ENCODE data around the gene OR4F15. TPM values are rescaled to one million over a fixed set of nuclear protein-coding genes. Genes with fewer than 3 reads are reported as not detected.
"Not testable (repeated sequence)": the region's sequence is repeated elsewhere in the genome, so short reads cannot be mapped to it uniquely, and the experiment has no call there.

OR4F15 gene
- total RNA-seq, 2 experiments from 2014 or later = not detected

DNA sequence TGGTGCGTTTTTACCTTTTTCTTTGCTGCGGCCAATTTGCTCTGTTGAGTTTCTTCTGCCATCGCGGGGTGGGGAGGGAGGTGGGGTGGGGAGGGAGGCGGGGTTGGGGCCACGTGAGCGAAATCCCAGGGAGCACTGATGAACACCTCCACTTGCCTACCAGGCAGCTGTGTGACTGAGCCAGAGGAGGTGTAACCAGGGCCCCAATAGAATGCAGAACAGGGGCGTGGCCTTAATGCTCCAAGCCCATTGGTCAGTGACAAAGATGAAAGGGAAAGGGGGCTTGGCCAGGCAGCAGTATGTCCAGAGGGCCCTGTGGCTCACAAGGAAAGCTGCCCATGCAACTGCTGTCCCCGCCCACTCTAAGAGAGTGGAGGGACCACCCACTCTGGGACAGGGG, 30.1 kb upstream of the OR4F15 start:
- intact Hi-C loops (cut with DNase I, micrococcal nuclease) = no loop called here
- Mint-ChIP-seq H3K9me3 (no peaks in the 10 kb centered on the region), H3K36me3 (ENCODE audit: low read depth) (no peaks in the 10 kb centered on the region), H3K4me3 (no peak overlapping the region), H3K4me1 (ENCODE audit: low read depth) (no peaks in the 10 kb centered on the region), H3K27ac (no peak overlapping the region), H3K27me3 (peaks cover 38% of the 10 kb centered on the region)
- H3K27me3 ChIP-seq (ENCODE audit: control insufficient read depth in 1 of 2, insufficient read depth in 2 of 2, low read length in 2 of 2) = peaks cover 0 to 2% of the 10 kb centered on the region in 2 experiments
- TF ChIP-seq, protein P1, sequence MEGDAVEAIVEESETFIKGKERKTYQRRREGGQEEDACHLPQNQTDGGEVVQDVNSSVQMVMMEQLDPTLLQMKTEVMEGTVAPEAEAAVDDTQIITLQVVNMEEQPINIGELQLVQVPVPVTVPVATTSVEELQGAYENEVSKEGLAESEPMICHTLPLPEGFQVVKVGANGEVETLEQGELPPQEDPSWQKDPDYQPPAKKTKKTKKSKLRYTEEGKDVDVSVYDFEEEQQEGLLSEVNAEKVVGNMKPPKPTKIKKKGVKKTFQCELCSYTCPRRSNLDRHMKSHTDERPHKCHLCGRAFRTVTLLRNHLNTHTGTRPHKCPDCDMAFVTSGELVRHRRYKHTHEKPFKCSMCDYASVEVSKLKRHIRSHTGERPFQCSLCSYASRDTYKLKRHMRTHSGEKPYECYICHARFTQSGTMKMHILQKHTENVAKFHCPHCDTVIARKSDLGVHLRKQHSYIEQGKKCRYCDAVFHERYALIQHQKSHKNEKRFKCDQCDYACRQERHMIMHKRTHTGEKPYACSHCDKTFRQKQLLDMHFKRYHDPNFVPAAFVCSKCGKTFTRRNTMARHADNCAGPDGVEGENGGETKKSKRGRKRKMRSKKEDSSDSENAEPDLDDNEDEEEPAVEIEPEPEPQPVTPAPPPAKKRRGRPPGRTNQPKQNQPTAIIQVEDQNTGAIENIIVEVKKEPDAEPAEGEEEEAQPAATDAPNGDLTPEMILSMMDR (IDR thresholded peaks at IDR 0.05) = no peak
- no peak overlapping the region for H3K4me3 ChIP-seq (ENCODE audit: low read length)
- H3K27ac ChIP-seq (ENCODE audit: low read depth in 1 of 2, low read length in 2 of 2) = no peak overlapping the region
- DNase-seq (no peak), ATAC-seq (ENCODE audit: poor library complexity) (no peak)
- no peaks in the 10 kb centered on the region for H3K36me3 ChIP-seq (ENCODE audit: insufficient read depth, low read length)
- ChIA-PET POLR2A (no interaction called here), CTCF (no interaction called here)
- H3K4me1 ChIP-seq (ENCODE audit: insufficient read depth, low read length) = no peaks in the 10 kb centered on the region
- no peaks in the 10 kb centered on the region for H3K9me3 ChIP-seq (ENCODE audit: control insufficient read depth in 1 of 2, insufficient read depth in 1 of 2, low read length in 2 of 2)

GRCh38 chr15:101784644-101785043, 27.4 kb upstream of the OR4F15 start:
- no peak for DNase-seq
- Histone ChIP-seq H3K27me3 (ENCODE audit: control insufficient read depth in 1 of 2, insufficient read depth in 2 of 2, low read length in 2 of 2) (peaks cover 0 to 2% of the 10 kb centered on the region in 2 experiments), H3K4me3 (ENCODE audit: low read length) (no peak overlapping the region), H3K27ac (ENCODE audit: low read depth in 1 of 2, low read length in 2 of 2) (no peak overlapping the region), H3K9me3 (ENCODE audit: control insufficient read depth in 1 of 2, insufficient read depth in 1 of 2, low read length in 2 of 2) (no peaks in the 10 kb centered on the region), H3K36me3 (ENCODE audit: insufficient read depth, low read length) (no peaks in the 10 kb centered on the region), H3K4me1 (ENCODE audit: insufficient read depth, low read length) (no peaks in the 10 kb centered on the region)
- Mint-ChIP-seq H3K9me3 (no peaks in the 10 kb centered on the region), H3K27me3 (peaks cover 27% of the 10 kb centered on the region), H3K27ac (no peak overlapping the region), H3K4me3 (no peak overlapping the region), H3K36me3 (ENCODE audit: low read depth) (no peaks in the 10 kb centered on the region), H3K4me1 (ENCODE audit: low read depth) (no peaks in the 10 kb centered on the region)
- ChIA-PET POLR2A (no interaction called here), CTCF (no interaction called here)
- TF ChIP-seq, protein P1 (IDR thresholded peaks at IDR 0.05) = no peak
- intact Hi-C loops (cut with DNase I, micrococcal nuclease) = no loop called here
- ATAC-seq (ENCODE audit: poor library complexity) = no peak

DNA sequence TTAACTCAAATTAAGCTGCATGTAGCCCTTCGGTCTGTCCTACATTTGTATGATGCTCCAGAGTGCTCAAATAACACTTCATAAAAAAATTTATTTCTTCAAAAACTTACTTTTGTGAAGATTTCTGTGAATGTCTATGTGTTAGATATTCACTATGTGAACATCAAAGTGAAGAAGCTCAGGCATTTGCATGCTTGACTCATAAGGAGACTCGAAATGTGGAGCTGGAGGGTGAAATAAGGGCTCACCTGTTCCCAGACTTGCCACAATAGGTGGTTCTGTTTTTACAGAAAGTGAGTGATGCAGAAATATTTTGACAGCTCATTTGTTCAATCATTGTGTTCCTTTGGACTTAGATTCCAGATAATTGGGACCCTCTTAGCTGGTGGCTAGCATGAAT, 25.6 kb upstream of the OR4F15 start:
- H3K9me3 ChIP-seq (ENCODE audit: control insufficient read depth in 1 of 2, insufficient read depth in 1 of 2, low read length in 2 of 2); DNase-seq; intact Hi-C loops (cut with DNase I, micrococcal nuclease); CTCF ChIA-PET; H3K27ac Mint-ChIP-seq; H3K4me1 ChIP-seq (ENCODE audit: insufficient read depth, low read length); H3K4me1 Mint-ChIP-seq (ENCODE audit: low read depth); POLR2A ChIA-PET; H3K27me3 ChIP-seq (ENCODE audit: control insufficient read depth in 1 of 2, insufficient read depth in 2 of 2, low read length in 2 of 2); H3K27ac ChIP-seq (ENCODE audit: low read depth in 1 of 2, low read length in 2 of 2); H3K9me3 Mint-ChIP-seq; H3K4me3 ChIP-seq (ENCODE audit: low read length); ATAC-seq (ENCODE audit: poor library complexity); H3K4me3 Mint-ChIP-seq; H3K36me3 Mint-ChIP-seq (ENCODE audit: low read depth); H3K36me3 ChIP-seq (ENCODE audit: insufficient read depth, low read length): not testable (repeated sequence)
- H3K27me3 Mint-ChIP-seq = peaks cover 19% of the 10 kb centered on the region

GRCh38 chr15:101788001-101788400, 24.0 kb upstream of the OR4F15 start:
- H3K4me1 ChIP-seq (ENCODE audit: insufficient read depth, low read length); H3K27ac ChIP-seq (ENCODE audit: low read depth in 1 of 2, low read length in 2 of 2); H3K36me3 ChIP-seq (ENCODE audit: insufficient read depth, low read length); H3K27ac Mint-ChIP-seq; H3K27me3 ChIP-seq (ENCODE audit: control insufficient read depth in 1 of 2, insufficient read depth in 2 of 2, low read length in 2 of 2); H3K9me3 Mint-ChIP-seq; DNase-seq; intact Hi-C loops (cut with DNase I, micrococcal nuclease); H3K4me1 Mint-ChIP-seq (ENCODE audit: low read depth); H3K36me3 Mint-ChIP-seq (ENCODE audit: low read depth); CTCF ChIA-PET; H3K4me3 Mint-ChIP-seq; POLR2A ChIA-PET; H3K9me3 ChIP-seq (ENCODE audit: control insufficient read depth in 1 of 2, insufficient read depth in 1 of 2, low read length in 2 of 2); ATAC-seq (ENCODE audit: poor library complexity); H3K4me3 ChIP-seq (ENCODE audit: low read length): not testable (repeated sequence)
- H3K27me3 Mint-ChIP-seq = peaks cover 19% of the 10 kb centered on the region

DNA sequence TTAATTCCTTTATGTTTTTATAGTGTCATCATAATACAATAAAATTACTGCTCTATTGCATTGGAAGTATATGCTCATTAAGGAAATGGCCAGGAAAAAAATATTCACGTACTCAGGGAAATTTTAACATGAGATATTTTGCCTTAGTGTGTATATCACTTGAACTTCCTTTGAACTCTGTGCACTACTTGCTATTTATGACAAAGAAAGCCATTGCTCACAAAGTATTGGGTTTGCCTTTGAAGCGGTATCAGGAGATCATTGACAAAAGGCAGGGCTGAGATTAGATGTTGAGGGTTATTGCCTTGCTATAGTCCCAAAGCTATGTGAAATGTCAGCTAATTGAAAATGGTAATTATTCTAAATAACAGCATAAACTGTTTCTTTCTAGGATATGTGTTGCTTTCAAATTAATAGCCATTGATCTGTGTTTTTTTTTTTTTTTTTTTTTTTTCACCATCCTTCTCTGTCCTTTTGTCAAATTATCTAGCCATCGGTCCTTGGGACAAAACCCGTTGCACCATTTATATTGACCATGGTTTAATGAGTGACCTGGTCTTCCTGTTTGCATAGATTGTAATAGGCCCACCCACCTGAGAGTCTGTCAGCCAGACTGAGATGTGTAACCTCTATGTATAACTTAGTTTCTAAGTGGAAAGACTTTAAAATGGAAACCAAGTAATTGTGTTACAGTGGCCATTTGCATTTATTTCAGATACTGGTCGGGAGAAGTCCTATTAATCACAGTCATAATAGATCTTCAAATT, 23.3 kb upstream of the OR4F15 start:
- H3K4me3 Mint-ChIP-seq; H3K4me1 ChIP-seq (ENCODE audit: insufficient read depth, low read length); DNase-seq; CTCF ChIA-PET; H3K36me3 ChIP-seq (ENCODE audit: insufficient read depth, low read length); H3K36me3 Mint-ChIP-seq (ENCODE audit: low read depth); H3K27me3 ChIP-seq (ENCODE audit: control insufficient read depth in 1 of 2, insufficient read depth in 2 of 2, low read length in 2 of 2); H3K4me1 Mint-ChIP-seq (ENCODE audit: low read depth); H3K27ac Mint-ChIP-seq; H3K4me3 ChIP-seq (ENCODE audit: low read length); intact Hi-C loops (cut with DNase I, micrococcal nuclease); ATAC-seq (ENCODE audit: poor library complexity); POLR2A ChIA-PET; H3K9me3 Mint-ChIP-seq; H3K9me3 ChIP-seq (ENCODE audit: control insufficient read depth in 1 of 2, insufficient read depth in 1 of 2, low read length in 2 of 2); H3K27ac ChIP-seq (ENCODE audit: low read depth in 1 of 2, low read length in 2 of 2): not testable (repeated sequence)
- H3K27me3 Mint-ChIP-seq = peaks cover 17% of the 10 kb centered on the region

DNA sequence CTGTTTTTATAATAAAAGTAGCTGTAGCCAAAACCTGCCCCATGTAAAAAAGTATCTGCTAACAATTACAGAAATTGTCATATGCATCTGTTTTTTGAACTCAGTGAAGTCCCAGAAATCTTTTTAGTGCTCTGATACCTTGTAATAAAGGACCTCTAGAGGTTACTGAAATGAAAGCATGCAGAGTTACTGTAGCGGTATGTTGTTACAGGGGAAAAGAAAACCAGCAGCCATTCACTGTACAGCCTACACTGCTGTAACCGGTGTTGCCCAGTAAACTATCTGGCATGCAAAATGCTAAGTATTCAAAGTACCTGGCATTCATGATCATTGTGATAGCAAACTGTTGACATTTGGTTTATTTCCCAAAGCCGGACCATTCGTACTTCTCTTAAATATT, 21.3 kb upstream of the OR4F15 start:
- DNase-seq; H3K36me3 Mint-ChIP-seq (ENCODE audit: low read depth); H3K27ac ChIP-seq (ENCODE audit: low read depth in 1 of 2, low read length in 2 of 2); H3K4me3 ChIP-seq (ENCODE audit: low read length); POLR2A ChIA-PET; H3K4me1 ChIP-seq (ENCODE audit: insufficient read depth, low read length); ATAC-seq (ENCODE audit: poor library complexity); H3K36me3 ChIP-seq (ENCODE audit: insufficient read depth, low read length); H3K9me3 ChIP-seq (ENCODE audit: control insufficient read depth in 1 of 2, insufficient read depth in 1 of 2, low read length in 2 of 2); H3K9me3 Mint-ChIP-seq; H3K4me3 Mint-ChIP-seq; H3K27me3 ChIP-seq (ENCODE audit: control insufficient read depth in 1 of 2, insufficient read depth in 2 of 2, low read length in 2 of 2); intact Hi-C loops (cut with DNase I, micrococcal nuclease); H3K4me1 Mint-ChIP-seq (ENCODE audit: low read depth); H3K27ac Mint-ChIP-seq: not testable (repeated sequence)
- CTCF ChIA-PET = interaction anchor here (0.6 kb wide), 1 partner anchor 47 kb away, joined by 3 read pairs; no protein-coding TSS in a partner anchor
- H3K27me3 Mint-ChIP-seq = peaks cover 18% of the 10 kb centered on the region
